Measurements from ENCODE around the gene OR51L1.

Gene OR51L1

DNA sequence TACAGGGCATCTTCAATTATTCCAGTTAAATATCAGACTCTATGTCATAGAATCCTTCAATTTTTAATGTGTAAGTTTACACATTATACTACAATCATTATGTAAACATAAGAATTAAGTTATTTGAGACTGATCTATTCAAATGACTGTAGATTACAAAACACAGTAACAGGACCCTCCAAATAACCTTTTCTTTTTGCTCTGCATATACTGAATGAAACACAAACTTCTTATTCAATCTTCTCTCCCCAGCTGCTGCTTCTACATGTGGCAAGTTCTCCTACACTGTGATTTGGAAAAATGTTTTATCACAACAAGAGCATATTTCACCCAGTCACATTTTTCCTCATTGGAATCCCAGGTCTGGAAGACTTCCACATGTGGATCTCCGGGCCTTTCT lies 51.6 kb downstream of the OR51L1 start, which contains the start of gene OR52J3:
OR52J3 (plus strand) TSS at position 301 of the 400 bp plus-strand sequence; CDS start at position 301, 0 bp downstream.
- no peak for DNase-seq (ENCODE audit: low read depth in 2 of 2, low spot score in 1 of 2)

DNA sequence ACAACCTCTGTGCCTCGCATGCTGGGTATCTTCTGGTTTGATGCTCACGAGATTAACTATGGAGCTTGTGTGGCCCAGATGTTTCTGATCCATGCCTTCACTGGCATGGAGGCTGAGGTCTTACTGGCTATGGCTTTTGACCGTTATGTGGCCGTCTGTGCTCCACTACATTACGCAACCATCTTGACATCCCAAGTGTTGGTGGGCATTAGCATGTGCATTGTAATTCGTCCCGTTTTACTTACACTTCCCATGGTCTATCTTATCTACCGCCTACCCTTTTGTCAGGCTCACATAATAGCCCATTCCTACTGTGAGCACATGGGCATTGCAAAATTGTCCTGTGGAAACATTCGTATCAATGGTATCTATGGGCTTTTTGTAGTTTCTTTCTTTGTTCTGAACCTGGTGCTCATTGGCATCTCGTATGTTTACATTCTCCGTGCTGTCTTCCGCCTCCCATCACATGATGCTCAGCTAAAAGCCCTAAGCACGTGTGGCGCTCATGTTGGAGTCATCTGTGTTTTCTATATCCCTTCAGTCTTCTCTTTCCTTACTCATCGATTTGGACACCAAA lies 52.2 kb downstream of the OR51L1 start:
- DNase-seq (ENCODE audit: low read depth in 2 of 2, low spot score in 1 of 2): no peak
